Thoracic aorta (tissue), 2 donors: ENCODE measurements around the gene SLC51A. TPM values are rescaled to one million over a fixed set of nuclear protein-coding genes. Genes with fewer than 3 reads are reported as not detected.

Experiments used
- ATAC-seq: fragments of 150-250 bp; one replicate; pipeline ENCODE4 v1.8.0; 2017; ENCODE audit warnings: low read depth; ENCODE audit not compliant: insufficient number of reproducible peaks, low FRiP score
- DNase-seq: peaks from one replicate; pipeline ENCODE4 v3.0.0-alpha.2; 2020; ENCODE audit warnings: low spot score
- H3K27ac ChIP-seq, 2 donors: fragments of 200-600 bp; sonication (generic); 1 replicate in 1 of 2; 2 replicates in 1 of 2; pipeline ENCODE4 v1.5.1; 2016; ENCODE audit warnings: mild to moderate bottlenecking in 2 of 2, moderate library complexity in 2 of 2
- H3K27me3 ChIP-seq: fragments of 200-600 bp; sonication (generic); replicated peaks from 2 replicates; pipeline ENCODE4 v1.6.0; 2016; ENCODE audit warnings: mild to moderate bottlenecking; ENCODE audit not compliant: insufficient read depth
- H3K36me3 ChIP-seq: fragments of 200-600 bp; sonication (generic); one replicate; pipeline ENCODE4 v1.5.1; 2016
- H3K4me1 ChIP-seq, 2 donors: fragments of 200-600 bp; sonication (generic); 1 replicate in 1 of 2; 2 replicates in 1 of 2; pipeline versions ENCODE4 v1.5.1 to v1.6.0; 2016; ENCODE audit warnings: low read depth in 2 of 2, mild to moderate bottlenecking in 1 of 2; ENCODE audit not compliant: control insufficient read depth in 1 of 2
- H3K4me3 ChIP-seq: fragments of 200-600 bp; sonication (generic); 2 replicates; pipeline ENCODE4 v1.5.1; 2016; ENCODE audit warnings: mild to moderate bottlenecking
- H3K9me3 ChIP-seq: fragments of 200-600 bp; sonication (generic); 2 replicates; pipeline ENCODE4 v1.5.1; 2016
- CTCF ChIP-seq: fragments of 200-600 bp; sonication (generic); IDR thresholded peaks from one replicate; pipeline ENCODE4 v1.5.1; 2019; ENCODE audit warnings: antibody characterized with exemption
- total RNA-seq, 2 donors: library from RNA; depleted of rRNA; stranded (reverse); fragments of >200 nt; gene quantifications; one replicate each; pipeline versions ENCODE4 v1.1.0 to v1.2.3, GENCODE V29; 2016

The SLC51A gene
- total RNA-seq, 2 donors from 2014 or later: not detected

- no peak for TF ChIP-seq CTCF
- H3K36me3 ChIP-seq: no peaks in the 10 kb centered on the region
- no peaks in the 10 kb centered on the region for H3K4me1 ChIP-seq
- no peak for DNase-seq
- no peak overlapping the region for H3K4me3 ChIP-seq
- H3K27me3 ChIP-seq: no peaks in the 10 kb centered on the region
- H3K9me3 ChIP-seq: no peaks in the 10 kb centered on the region
- no peak for ATAC-seq
- H3K27ac ChIP-seq: no peak overlapping the region
These were observed 23.1 kb upstream of the SLC51A start for GRCh38 chr3:196193133-196193735.

GRCh38 chr3:196193736-196194541, 22.4 kb upstream of the SLC51A start:
- H3K9me3 ChIP-seq: no peaks in the 10 kb centered on the region
- no peak for DNase-seq
- no peak overlapping the region for H3K27ac ChIP-seq
- no peaks in the 10 kb centered on the region for H3K4me1 ChIP-seq
- H3K36me3 ChIP-seq: no peaks in the 10 kb centered on the region
- H3K4me3 ChIP-seq: no peak overlapping the region
- no peak for TF ChIP-seq CTCF
- H3K27me3 ChIP-seq: no peaks in the 10 kb centered on the region
- no peak for ATAC-seq

GRCh38 chr3:196194542-196194915, 21.8 kb upstream of the SLC51A start:
- Histone ChIP-seq H3K4me3 (no peak overlapping the region), H3K27ac (no peak overlapping the region), H3K36me3 (no peaks in the 10 kb centered on the region), H3K27me3 (no peaks in the 10 kb centered on the region), H3K4me1 (no peaks in the 10 kb centered on the region), H3K9me3 (no peaks in the 10 kb centered on the region)
- ATAC-seq (no peak), DNase-seq (no peak)
- no peak for TF ChIP-seq CTCF

- Histone ChIP-seq H3K36me3 (no peaks in the 10 kb centered on the region), H3K4me3 (no peak overlapping the region), H3K4me1 (no peaks in the 10 kb centered on the region), H3K27me3 (no peaks in the 10 kb centered on the region), H3K27ac (no peak overlapping the region), H3K9me3 (no peaks in the 10 kb centered on the region)
- no peak for TF ChIP-seq CTCF
- DNase-seq (no peak), ATAC-seq (no peak)
These were observed 20.6 kb upstream of the SLC51A start for GRCh38 chr3:196195664-196196265.

GRCh38 chr3:196197524-196197923, 18.8 kb upstream of the SLC51A start:
- no peaks in the 10 kb centered on the region for H3K36me3 ChIP-seq
- no peak for DNase-seq
- no peaks in the 10 kb centered on the region for H3K9me3 ChIP-seq
- no peak overlapping the region for H3K4me3 ChIP-seq
- TF ChIP-seq CTCF: no peak
- no peaks in the 10 kb centered on the region for H3K4me1 ChIP-seq
- H3K27ac ChIP-seq: no peak overlapping the region
- no peak for ATAC-seq
- no peaks in the 10 kb centered on the region for H3K27me3 ChIP-seq
